PC-9 (cell line): ENCODE results near the gene CDC42BPA.

ENCODE experiments used
- EZH2 ChIP-seq: fragments of 200-600 bp; sonication (generic); IDR thresholded peaks from 2 replicates; pipeline ENCODE4 v1.8.0; 2017; ENCODE audit warnings: antibody characterized with exemption, low read depth
- TF ChIP-seq, protein P1 (sequence below): fragments of 200-600 bp; sonication (generic); conservative IDR thresholded peaks from 2 replicates; pipeline ENCODE4 v1.6.1; 2017; ENCODE audit warnings: mixed run types, antibody characterized with exemption, mild to moderate bottlenecking, moderate library complexity

DNA sequence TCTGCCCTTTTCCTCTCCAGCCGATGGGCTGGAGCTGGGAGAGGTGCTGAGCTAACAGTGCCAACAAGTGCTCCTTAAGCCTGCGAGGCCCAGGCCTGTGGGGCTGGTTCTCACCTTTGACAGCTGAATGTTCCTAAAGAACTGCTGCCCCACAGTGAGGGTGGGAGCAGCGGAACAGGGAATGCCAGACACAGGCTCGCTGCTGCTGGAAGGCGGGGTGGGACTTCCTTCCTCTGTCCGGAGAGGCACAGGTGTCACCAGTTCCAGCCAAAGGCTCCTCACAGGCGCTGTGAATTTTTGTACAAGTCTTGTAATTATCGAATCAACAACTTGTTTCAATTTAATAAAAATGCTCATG is 331.1 kb downstream of the CDC42BPA start:
- no peak for TF ChIP-seq EZH2
- TF ChIP-seq, protein P1, sequence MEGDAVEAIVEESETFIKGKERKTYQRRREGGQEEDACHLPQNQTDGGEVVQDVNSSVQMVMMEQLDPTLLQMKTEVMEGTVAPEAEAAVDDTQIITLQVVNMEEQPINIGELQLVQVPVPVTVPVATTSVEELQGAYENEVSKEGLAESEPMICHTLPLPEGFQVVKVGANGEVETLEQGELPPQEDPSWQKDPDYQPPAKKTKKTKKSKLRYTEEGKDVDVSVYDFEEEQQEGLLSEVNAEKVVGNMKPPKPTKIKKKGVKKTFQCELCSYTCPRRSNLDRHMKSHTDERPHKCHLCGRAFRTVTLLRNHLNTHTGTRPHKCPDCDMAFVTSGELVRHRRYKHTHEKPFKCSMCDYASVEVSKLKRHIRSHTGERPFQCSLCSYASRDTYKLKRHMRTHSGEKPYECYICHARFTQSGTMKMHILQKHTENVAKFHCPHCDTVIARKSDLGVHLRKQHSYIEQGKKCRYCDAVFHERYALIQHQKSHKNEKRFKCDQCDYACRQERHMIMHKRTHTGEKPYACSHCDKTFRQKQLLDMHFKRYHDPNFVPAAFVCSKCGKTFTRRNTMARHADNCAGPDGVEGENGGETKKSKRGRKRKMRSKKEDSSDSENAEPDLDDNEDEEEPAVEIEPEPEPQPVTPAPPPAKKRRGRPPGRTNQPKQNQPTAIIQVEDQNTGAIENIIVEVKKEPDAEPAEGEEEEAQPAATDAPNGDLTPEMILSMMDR: no peak
